UCSD-AML1 (cell line): Measurements from ENCODE around the gene NTF3.

Source experiments
- DNase-seq: peaks from one replicate; lab custom pipeline; 2025; ENCODE audit not compliant: unreplicated experiment; lab: John Stamatoyannopoulos, UW

NTF3 gene

GRCh38 chr12:5430641-5431603 is 986 bp upstream of the NTF3 start:
- no peak for DNase-seq

DNA sequence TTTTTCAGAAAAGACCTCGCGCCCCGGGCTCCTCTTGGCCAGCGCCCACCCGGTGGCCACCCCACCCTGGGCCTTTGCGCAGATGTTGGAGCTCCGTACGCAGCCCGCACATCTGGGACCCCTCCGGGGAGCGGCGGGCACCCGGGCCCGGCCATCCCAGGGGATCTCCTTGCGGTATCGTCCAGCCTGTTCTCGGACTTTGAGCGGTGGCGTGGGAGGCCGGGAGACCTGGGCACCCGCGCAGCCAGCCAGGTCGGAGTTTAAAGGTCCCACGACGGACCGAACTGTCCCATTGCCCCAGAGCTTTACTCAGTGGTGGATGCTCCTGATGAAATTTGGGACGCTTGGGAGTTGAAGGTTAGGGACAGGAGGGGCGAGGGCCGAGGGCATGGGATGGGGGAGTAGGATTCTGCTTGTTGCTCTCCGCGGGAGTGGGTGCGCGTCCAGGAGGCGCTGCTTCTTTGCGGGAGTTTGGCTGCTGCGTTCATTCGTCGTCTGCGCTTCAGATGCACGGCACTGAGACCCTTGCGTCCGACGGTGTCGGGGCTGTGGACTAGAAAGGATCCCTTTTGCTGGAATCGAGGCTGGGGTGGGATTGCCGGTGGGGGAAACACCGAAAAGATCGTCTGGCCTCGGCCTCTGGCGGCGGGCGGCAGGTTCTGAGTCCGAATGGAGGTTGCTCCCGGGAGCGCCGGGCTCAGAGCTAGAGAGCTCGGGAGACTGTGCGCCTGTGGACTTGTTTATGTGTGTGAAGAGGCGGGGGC is 1.4 kb downstream of the NTF3 start:
- no peak for DNase-seq

DNA sequence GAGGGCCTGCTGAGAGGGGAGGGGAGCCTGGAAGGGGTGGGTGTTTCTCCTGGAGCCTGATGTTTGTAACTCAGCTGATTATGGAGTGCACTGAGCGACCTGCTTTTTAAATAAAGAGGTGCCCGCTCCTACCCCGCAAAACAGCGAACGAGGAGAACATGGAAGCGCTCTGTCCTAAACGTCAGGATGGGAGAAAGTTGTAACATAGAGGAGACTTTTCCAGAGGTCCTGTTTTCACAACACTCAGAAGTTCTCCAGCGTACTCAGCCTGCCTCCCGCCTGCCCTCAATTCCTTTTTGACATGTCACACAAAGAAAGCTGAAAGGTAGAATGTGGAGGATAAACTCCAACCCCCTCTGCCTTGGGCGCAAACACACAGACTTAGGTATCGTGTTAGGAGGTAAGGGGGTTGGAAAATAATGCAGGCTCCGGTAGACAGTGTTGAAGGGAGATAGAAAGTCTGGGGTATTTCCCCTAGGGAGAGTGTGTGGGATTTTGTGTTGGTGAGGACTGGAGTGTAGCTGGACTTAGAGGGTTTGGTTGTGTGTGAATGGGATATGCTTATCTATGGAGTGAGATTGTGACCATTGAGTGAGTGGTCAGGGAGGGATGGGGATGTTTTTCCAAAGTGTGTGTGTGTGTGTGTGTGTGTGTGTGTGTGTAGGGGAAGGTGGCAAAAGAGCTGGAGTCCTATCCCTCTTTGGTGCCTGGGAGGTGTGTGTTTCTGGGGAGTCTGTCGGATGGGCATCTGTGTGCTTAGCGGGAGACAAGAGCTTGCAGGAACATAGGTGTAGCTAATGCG is 2.1 kb downstream of the NTF3 start:
- DNase-seq, result no peak

DNA sequence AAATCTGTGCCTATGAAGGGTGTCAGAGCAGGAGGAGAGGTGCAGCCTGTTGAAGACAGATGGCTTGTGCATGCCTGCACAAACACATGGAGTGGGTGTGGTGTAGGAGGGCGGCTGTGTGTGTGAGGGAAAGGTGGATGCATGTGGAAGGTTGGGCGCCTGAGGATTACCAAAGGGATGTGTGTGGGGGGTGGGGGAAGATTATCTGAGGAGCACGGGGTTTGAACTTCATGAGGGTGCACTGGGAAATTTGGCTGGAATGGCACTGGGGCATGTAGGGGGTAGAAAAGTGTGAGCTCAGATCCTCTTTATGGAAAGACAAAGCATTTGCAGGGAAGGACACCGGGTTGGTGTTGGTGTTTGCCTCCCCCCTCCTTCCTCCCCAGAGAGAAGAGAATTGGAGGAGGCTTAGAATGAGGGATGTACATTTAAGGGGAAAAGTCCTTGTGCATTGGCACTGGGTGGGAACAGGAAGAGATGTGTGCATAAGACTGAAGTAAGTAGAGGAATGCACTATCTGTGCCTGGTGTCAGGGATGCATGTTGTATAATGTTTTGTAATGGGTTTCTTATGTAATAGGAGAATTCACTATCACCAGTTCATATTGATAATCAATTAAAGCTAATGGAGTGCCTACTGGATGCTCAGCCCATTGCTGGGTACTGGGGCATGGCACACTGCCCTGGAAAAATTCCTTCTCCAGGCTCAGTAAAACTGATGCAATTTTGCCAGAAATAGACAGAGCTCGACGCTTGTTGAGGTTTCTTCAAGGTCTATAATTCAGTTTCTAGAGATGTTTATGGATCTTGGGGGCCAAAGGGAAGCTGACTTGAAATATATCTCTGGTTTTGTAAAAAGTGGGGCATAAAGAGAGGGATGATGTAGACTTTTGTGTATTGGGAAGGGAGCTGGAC is 3.0 kb downstream of the NTF3 start:
- no peak for DNase-seq

GRCh38 chr12:5437182-5437583 is 5.3 kb downstream of the NTF3 start:
- DNase-seq, result no peak

DNA sequence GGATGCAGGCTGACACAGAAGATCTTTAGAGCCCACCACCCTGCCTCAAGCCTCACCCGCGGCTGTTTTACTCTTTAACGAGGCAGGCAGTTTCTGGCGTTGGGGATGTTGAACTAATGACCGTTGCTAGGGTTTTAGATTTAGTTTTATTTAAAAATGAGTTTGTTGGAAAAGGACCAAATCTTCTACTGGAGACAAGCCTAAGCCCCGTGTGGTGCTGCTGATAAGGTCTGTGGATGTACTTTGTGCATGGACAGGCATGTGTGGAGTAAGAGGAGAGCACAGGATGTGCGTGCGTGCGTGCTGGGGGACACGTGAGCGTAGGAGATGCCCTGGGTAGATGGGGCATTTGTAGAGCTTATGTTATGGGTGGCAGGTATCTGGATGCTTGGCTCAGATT is 5.7 kb downstream of the NTF3 start:
- DNase-seq, result no peak

DNA sequence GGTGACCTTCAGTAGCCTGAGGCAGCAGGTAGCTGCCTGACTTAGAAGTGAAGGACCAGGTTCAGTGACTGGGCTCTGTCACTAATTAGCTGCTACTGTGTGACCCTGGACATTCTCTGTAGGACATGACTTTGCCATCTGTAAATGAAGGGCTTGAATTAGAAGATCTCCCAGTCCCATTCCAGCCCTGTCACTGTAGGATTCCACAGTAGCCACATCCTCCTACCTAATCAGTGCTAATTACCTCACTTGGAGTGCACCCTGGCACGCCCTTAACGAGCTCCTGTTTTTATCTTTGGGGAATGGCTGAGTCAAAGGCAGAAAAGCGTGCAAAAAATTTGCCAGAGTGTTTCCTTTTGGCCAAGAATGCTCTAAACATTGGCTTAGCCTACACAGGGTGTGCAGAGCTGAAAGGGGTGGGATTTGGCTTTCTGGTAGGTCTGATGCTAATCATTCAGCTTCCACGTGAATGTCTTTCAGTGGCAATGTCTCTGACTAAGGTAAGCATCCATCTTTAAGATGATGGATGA is 6.8 kb downstream of the NTF3 start:
- no peak for DNase-seq

DNA sequence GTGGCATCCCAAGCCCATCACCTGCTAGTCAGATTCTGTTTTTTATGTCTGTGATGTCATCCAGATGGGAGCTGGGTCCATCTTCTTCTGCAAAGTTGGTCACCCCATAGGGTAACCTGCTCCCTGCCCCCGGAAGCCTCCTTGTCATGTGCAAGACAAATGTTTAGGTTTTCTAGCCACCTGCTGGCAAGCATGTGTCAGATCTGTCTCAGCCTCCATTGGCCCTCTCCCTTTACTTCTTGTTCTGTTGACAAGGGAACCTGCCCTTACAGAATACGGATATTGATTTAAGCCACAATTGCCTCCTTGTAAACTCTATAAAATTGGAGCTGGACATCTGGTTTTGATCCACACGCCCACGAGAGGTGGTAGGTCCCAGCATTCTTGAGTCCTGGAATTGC is 7.5 kb downstream of the NTF3 start:
- no peak for DNase-seq

- DNase-seq, result no peak
These were observed 7.9 kb downstream of the NTF3 start for GRCh38 chr12:5439788-5440300.

- DNase-seq, result no peak
These were observed 9.1 kb downstream of the NTF3 start for GRCh38 chr12:5440978-5441377.

- no peak for DNase-seq
These were observed 9.8 kb downstream of the NTF3 start for GRCh38 chr12:5441497-5442236.

GRCh38 chr12:5442251-5443006 is 10.5 kb downstream of the NTF3 start:
- no peak for DNase-seq

DNA sequence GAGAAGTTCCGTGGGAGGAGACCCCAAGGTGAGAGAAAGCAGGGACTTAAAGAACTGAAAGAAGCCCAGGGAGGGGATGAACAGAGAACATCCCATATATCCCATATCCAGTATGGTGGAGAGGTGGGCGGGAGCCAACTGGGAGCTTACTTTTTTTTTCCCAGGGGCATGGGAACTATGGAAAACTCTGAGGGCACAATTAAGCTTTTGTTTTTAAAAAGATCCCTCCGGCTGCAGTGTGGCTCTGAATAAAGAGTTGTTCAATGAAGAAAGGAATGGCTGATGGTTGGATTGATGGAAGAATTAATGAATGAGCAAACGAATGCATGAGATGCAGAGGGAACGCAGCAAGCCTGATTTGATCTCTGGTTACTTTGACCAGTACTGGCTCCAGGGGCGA is 12.6 kb downstream of the NTF3 start:
- DNase-seq, result no peak

- no peak for DNase-seq
These were observed 15.4 kb downstream of the NTF3 start for GRCh38 chr12:5447320-5447719.

DNA sequence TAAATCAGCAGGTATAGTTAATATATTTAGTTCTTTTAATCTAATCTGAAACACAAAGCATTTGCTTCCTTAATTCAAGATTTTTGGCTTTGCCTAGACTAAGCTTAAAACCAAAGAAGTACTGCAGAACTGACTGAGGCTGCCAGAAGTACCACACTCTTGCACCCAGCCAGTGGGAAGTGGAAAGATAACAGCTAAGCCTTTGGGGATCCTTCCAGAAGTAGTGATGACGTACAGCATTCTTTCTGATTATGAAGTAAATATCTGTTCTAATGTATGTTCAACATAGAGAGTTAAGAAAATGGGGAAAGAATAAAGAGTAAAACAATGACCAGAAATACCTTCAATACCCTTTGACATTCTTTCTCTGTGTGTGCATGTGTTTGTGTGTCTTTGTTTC is 19.3 kb downstream of the NTF3 start:
- no peak for DNase-seq

DNA sequence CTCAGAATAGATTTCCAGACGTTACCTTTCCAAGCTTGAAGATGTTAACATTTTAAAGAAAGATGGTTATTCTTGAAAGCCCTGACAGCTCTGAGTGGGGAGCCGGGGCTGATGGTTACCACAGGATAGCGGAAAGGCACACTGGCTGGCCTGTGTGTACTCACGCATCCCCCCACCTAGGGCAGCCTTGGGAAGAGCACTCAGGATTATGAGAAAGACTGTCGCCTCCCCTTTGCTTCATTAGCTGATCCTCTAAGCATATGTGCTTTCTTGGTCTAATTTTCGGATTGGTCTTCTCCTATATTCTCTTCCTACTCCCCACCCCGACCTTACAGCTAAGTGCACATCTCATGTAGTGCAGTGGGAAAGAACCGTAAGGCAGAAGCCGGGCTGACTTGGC is 20.7 kb downstream of the NTF3 start:
- DNase-seq, result no peak

GRCh38 chr12:5453466-5453865 is 21.6 kb downstream of the NTF3 start:
- no peak for DNase-seq

DNA sequence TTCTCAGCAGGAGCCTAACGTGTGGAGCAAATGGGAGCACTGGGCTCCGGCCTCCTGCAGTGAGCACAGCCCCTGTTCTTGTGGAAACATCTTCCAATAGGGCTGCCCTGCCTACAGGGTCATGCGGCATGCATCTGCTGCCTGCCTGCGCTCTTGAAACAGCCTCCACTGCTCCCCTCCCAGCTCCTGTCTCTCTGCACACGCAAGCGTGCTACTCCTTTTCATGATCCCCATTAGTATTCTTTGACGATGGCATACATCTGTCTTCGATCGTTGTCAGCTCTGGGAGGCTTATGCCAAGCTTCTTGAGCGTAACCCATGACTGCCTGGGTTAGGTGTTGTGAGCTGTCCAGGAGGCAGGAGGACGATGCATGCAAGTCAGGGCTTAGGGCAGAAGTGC is 23.1 kb downstream of the NTF3 start:
- DNase-seq, result no peak
